Ureter (tissue), 1 donor: ENCODE results near the gene UBE4A. TPM values are rescaled to one million over a fixed set of nuclear protein-coding genes. Genes with fewer than 3 reads are reported as not detected.
"Not testable (repeated sequence)": the region's sequence is repeated elsewhere in the genome, so short reads cannot be mapped to it uniquely, and the experiment has no call there.

Experiments used
- DNase-seq: peaks from one replicate; pipeline ENCODE4 v3.0.0-alpha.2; 2020; ENCODE audit warnings: low spot score
- total RNA-seq: library from RNA; stranded (reverse); gene quantifications from one replicate; pipeline ENCODE4 v1.2.4, GENCODE V29; 2023
- donor health status: DM: yes; HTN: yes; CAD: no.

UBE4A gene
- total RNA-seq, 1 donor from 2014 or later, result 46.5 TPM

DNA sequence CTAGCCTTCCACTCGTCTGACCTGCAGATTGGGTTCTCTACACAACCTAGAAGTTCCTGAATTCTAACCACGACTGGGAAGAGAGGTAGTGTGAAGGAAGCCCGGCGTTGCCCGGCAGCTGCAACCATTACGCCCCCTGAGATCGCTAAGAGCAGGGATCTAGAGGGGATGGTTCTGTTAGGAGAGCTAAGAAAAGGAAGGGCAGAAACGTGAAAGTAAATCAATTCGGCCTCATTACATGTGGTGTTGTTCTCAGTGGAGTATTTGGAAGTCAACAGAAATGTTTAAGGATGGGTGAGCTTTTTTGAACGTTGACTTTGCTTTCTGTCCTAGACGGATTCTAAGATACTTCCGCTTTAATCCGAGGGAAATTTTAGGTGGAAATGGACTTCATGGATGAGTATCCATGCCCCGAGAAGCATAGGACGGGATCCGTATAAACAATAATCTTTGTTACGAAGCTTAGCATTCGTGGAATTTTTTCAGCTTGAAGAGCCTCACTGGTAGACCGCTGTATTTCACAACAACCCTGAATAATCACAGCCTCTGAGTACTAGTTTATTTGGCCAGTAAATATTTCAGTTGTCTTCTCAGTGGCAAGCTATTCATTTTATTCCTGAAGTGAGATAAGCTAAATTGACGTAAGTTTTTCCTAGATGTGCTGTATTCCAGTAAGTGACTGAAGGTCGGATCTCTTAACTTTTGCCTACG, 42.6 kb downstream of the UBE4A start:
- DNase-seq, result no peak

DNA sequence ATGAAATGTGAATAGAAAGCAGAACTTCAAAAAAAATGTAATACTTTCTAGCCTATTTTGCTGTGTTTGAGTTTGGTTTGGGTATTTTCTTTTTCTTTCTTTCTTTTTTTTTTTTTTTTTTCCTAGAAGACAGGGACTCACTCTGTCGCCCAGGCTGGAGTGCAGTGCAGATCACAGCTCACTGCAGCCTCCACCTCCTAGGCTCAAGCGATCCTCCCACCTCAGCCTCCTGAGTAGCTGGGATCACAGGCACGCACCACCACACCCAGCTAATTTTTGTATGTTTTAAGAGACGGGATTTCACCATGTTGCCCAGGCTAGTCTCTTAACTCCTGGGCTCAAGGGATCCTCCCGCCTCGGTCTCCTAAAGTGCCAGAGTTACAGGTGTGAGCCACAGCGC, 43.2 kb downstream of the UBE4A start:
- not testable (repeated sequence) for DNase-seq

DNA sequence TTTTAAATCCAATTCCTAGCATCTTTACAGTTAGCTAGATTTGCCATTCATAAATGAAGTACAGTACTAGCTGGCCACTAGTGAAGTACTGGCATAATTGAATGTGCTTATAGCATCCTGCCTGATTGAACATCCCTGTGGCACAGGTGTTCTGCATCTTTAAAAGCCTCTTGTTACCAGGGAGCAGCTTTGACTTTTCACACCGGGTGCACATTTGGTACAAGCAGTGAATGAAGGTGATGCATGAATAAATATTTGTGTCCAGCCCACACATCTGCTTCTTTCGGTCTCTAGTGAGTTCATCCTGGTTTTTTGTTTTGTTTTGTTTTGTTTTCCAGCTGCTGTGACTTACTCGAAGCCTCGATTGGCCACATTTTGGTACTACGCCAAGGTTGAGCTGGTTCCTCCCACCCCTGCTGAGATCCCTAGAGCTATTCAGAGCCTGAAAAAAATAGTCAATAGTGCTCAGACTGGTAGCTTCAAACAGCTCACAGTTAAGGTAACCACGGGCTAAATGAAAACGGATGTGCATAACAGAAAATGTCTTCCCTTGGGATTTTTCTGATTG, 47.3 kb downstream of the UBE4A start:
- no peak for DNase-seq

DNA sequence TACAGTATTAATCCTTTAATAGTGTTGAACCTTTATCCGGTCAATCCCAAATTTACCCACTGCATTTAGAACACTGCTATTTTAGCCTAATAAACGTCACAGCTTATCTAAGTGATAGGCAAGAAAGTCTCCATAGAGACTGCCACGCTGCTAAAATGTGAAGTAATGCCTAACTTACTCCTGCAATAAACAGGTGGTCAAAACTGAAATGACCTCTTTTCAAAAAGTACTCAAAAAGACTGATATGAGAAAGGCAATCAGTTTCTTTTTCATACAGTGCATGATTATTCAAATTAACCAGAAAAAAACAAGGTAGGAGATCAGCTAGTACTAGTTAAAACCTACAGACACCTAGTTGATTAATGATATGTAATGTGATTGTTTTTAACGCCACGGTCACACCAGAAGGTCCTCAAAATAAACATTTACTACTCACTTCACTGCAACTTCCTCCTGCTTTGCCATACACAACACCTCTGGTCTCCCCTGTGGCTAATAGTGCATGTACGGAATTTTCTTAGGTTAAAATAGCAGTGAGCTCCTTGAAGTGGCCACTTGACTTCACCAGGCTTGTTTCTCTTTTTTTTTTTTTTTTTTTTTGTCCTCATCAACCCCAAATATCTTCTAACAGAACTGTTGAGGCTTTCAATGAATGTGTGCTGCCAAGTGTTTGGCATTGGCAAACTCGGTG, 50.8 kb downstream of the UBE4A start:
- no peak for DNase-seq

DNA sequence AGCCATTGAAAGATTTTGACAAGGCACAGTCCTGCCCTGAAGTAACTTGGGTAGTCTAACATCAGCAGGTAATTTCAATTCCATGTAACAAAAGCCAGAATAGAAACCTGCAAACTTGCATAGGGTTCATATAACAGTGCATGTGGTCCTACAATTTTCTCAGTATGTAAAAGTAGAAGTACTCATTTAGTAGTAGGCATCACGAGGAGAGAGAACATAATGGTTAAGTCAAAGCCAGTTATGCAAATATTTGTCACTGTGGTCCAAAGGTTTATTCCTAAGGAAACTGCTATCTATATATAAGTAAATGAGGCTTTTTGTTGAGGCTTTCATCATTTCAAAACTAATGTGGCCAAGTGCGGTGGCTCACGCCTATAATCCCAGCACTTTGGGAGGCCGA, 52.1 kb downstream of the UBE4A start:
- no peak for DNase-seq

DNA sequence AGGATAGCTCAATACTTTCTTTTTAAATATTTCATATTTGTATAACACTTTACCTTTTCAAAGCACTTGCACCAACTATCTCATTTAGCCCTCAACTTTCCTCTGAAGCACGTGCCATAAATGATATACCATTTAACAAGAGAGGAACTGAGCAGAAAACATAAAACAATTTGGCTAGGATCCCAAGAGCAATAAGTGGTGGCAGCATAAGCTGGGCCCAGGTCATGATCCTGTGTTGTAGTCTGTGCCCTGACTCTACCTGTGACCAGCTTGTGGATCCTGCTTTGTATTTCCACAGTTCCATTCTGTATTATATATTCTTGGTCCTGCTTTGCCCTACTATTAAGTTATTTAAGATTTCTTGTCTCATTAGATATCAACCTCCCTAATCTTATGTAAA, 53.5 kb downstream of the UBE4A start:
- DNase-seq, result no peak

DNA sequence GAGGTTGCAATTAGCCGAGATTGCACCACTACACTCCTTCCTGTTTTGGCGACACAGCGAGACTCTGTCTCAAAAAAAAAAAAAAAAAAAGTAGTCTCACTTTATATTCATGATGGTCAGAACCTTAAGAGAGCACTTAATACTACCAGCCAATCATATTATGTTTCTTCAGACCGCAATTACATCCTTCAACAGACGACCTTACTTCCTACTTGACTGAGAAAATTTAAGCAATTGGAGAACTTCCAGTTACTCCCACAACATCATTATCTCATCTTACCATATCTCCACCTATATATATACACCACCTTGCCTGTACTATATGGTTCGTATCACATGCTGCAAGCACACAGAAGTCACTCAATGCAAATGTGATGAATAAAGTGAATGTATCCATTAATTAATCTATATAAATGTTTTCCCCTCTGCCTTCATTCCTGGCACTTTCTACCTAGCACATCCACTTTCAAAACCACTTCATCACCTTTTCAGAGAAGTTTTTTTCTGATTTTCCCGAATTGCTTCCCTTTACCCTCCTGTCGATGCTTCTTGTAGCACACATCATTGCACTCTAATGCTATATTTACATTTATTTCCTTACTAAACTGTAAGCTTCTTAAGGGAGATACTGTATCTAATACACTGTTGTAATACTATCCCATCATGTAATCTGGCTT, 55.8 kb downstream of the UBE4A start:
- no peak for DNase-seq

DNA sequence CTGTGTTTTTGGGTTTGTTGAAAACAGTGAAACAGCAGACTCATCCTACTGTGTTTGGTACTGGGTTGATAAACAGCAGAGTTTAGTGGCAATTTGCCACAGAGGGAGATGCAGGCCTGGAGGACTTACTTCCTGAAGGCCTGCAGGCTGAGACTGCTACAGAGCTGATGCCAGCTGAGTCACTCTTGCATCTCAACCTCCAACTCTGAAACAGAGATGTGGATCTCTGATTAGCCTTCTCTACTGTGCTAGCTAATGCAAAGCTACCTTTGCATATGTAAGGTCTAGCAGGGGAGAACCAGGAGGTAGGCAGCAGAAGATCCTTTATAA, 56.3 kb downstream of the UBE4A start:
- peak; percentile 65 for DNase-seq

DNA sequence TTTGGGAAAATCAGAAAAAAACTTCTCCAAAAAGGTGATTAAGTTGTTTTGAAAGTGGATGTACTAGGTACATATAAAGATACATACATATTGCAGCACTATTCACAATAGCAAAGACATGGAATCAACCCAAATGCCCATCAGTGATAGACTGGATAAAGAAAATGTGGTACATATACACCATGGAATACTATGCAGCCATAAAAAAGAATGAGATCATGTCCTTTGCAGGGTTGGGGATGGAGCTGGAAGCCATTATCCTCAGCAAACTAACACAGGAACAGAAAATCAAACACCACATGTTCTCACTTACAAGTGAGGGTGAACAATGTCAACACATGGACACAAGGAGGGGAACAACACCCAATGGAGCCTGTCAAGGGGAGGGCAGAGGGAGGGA, 57.5 kb downstream of the UBE4A start:
- DNase-seq, result not testable (repeated sequence)

DNA sequence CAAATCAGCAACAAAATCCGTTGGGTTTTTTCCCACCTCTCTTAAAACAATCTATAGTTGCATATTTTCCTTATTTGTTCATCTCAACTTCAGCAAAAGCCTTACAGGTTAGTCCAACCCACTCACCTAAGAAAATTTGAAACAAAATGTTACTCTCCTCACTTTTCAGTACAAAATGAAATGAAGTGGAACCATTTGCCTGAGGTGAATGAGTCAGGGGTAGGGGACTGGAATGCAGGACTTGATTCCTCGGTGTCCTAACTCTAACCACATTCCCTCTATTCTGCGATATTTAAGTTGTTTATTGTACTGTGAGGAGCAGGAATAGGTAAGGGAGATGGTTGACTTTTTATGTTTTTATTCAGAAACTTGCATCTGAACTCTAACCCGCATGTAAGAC, 58.4 kb downstream of the UBE4A start:
- DNase-seq, result no peak

DNA sequence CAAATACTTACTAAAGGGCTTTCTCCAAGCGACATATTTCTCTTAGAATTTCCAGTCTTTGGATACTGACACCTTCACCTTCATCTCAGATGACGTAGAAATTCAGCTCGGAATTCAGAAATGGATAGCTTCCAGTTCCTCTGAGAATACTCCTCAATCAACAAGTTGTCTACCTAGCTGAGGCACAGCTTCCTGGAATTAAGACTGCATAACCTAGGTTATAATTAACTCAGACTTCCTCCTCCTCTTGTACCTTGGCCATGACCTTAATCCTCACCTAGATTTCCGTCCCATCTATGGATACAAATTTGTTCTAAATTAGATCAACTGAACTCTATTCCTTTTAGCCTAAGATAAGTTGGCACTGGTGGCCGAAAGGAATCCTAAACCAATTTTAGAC, 59.4 kb downstream of the UBE4A start:
- no peak for DNase-seq

DNA sequence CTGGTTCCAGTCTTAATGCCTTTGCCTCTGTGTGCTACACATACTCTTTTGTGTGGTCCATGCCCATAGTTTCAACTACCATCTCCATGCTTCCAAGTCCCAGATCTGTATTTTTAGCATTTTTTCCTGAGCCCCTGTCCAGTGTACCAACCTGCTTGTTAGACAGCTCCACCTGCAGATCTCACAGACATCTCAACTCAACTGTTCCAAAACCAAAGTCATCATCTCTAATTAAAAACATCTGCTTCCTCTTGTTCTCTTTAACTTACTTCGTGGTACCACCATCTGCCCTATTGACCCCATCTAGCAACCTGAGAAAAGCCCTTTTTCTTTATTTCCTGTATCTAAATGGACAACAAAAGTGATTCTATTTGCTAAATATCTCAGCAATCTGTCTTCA, 68.3 kb downstream of the UBE4A start:
- DNase-seq, result no peak

DNA sequence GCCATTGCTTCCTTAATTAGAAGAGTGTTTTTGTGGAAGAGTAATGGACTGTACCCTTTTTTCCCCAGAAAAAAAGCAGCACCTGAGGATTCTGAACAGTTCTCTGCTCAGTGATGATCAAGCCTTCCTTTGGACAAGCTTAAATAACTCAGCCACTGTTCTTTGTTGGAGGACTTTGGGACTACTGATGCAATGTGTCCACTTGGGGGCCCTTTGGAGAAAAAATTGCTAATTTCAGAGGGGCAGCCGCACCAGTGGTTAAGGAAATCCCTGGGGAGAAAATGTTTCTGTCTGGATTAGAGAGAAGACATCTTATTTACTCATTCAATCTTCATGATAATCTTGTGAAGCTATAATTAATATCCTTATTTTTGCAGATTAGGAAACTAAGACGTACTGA, 71.6 kb downstream of the UBE4A start:
- DNase-seq, result no peak

DNA sequence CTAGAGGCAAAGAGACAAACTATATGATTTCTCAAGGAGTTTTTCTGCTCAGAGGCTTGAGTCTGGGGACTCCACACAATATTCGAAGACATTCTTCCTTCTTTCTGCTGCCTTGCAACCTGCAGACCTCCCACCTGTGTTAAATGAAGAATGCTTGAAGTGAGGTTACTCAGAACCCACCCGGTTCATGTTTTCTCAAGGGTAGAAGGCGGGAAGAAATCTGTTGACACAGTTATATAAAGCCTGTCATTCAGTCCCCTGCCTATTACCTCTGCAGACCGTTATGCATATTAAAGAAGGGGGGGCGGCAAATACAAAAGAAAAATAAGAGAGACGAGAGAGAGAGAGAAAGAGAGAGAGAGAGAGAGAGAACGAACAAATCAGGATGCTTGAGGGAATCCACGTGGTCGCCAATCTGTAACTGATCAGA, 74.7 kb downstream of the UBE4A start:
- no peak for DNase-seq

DNA sequence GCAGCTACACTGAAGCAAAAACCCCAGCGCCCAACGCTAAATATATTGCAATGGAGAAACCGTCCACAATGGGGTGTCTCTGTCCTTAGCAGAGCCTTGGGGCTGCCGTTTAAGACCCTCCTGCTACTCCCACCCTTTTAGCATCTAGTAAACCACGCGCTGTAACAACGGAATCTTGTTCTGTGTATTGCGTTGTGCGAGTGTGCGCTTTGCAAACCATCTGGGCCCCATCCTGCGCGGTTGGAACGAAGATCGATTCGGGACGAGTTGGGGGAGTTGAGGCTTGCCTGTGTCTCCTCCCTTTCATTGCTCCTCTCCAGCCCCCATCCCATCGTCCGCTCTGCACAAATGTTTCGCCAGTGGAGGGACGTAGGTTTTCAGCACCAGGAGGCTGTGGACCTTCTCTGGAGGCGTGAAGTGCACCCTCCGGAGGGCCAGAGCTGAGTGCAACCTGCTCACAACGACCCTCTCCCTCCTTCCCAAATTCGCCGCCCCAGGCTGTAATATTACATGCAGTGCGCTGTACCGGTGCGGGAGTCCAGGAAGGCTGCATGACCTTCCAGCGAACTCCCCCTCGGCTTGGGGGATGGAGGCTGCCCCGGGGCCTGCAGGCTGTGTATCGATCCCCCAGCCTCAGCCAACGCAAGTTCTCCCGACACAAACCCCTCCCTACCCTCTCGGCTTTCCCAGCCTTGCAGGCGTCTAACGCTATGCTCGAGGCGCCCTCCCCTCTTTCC, 75.3 kb downstream of the UBE4A start:
- DNase-seq, result peak; percentile 52

DNA sequence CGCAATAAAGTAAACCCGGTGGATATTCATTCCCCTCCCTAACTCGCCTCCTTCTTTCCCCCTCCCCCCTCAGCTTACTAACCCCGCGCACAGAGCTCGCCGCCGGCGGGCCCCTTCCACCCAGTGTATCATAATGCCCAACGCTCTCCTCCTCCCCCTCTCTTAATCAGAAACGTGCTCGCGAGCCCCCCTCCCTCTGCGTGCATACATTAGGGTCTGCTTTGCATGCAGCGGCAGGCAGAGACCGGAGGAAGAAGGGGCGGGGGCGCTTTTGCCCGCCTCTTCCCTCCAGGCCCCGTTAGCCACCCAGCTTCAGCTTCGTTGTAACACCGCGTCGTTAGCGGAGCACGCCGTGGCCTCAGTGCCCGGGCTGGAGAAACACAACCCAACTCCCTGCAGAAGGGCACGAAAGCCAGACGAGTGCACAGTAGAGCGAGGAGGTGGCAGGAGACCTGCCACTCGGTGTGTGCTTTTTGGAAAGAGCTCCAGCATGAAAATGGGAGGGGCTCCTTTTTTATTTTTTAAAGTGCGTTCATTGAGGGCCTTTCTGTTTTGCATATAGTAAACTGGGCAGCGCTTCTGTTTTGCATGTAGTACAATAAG, 76.0 kb downstream of the UBE4A start:
- no peak for DNase-seq

DNA sequence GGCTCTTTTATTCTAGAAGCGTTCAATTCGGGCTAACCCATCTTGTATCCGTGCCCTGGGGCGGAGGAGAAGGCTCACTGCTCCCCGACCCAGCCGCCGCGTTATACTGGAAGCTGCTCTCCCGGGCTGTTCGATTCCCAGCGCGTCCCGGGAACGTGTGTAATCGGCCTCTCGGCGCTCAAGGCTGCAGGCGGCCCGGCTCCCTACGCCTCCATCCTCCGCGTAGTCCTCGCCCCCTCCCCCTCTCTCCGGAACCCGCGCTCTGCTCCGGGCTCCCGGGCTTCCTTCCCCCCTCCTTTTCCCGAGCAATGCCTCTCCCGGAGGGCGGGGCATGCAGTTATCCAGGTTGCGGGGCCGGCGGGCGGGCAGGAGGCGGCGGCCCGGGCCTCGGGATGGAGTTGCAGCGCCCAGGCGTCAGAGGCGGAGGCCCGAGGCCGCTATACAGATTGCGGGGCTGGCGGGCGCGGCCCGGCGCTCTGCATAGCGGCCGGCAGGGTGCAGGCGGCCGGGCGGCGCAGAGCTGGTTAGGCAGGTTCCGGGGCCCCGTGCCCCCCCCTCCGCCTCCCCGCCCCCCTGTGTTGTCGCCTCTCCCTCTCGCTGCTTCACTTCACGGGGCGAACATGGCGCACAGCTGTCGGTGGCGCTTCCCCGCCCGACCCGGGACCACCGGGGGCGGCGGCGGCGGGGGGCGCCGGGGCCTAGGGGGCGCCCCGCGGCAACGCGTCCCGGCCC, 76.7 kb downstream of the UBE4A start, which contains the start of gene KMT2A:
KMT2A (plus strand) TSS at position 600 of the 732 bp plus-strand sequence; CDS start at position 621, 21 bp downstream.
- peak; percentile 96 for DNase-seq

DNA sequence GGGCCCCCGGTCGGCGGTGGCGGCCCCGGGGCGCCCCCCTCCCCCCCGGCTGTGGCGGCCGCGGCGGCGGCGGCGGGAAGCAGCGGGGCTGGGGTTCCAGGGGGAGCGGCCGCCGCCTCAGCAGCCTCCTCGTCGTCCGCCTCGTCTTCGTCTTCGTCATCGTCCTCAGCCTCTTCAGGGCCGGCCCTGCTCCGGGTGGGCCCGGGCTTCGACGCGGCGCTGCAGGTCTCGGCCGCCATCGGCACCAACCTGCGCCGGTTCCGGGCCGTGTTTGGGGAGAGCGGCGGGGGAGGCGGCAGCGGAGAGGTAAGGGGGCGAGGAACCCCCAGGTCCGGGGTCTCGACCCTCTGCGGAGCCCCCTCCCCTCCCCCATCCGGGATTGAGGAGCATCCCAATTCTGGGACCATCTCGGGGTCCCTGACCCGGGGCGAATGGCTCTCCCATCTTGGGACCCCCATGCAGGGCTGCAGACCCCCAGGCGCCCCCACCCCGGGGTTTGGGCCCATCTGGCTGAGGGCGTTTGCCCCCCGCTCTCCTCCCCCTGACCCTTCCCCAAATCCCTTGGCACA, 77.3 kb downstream of the UBE4A start:
- peak; percentile 65 for DNase-seq

DNA sequence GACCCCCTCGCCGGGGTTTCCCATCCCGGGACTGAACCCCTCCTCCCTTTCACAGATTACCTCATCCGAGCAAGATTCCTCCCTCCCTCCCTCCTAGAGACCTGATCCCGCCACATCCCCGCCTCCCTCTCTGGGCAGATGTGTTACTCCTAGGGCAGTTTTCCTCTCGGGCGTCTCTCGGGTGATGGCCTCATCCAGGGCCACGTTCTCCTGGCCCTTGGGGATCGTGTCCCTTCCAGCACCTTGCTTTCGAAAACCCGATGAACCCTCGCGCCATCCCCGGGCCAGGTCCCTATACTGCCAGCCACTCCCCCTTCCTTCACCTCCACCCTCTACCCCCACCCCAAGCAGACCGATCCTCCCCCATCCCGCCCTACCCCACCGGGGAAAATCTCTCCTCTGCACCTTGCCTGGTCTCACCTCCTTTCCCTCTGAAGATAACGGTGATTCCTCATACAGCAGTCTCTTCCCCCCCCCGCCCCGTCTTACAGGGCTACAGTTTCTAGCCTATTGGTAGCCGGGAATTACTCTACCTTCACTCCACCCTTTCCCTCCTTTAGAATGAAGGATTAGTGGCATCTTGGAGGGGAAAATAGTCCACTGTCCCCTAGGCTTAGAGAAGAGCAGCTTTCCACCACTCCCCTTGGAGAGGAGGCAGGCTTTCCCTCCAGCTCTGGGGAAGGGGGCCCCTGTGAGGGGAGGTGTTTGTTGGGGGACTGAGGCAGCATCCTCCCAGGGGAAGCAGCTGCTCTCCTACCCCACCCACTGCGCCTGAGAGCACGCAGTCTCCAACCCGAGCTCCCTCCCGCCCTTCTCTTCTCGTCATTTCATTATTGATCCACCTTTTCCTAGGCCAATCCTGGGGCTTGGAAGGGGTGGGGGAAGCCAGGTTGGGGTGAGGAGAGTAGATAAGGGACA, 78.1 kb downstream of the UBE4A start:
- peak; percentile 45 for DNase-seq
